ENCODE measurements around the gene CA10. TPM values are rescaled to one million over a fixed set of nuclear protein-coding genes. Genes with fewer than 3 reads are reported as not detected.

Gene CA10
- total and polyA plus RNA-seq, 2 of the 4 experiments (the other 2 are of a cell fraction) = not detected

GRCh38 chr17:52124561-52124960 lies 34.0 kb downstream of the CA10 start:
- ATAC-seq (ENCODE audit: low read depth) (no peak), DNase-seq (no peak)
- Histone ChIP-seq H2BK5ac (ENCODE audit: low read depth, low read length, poor library complexity, severe bottlenecking) (no peak overlapping the region), H4K8ac (ENCODE audit: low read depth in 2 of 2, low read length in 2 of 2) (no peak overlapping the region), H3K9me1 (ENCODE audit: insufficient read depth, low read length) (no peaks in the 10 kb centered on the region), H3K27ac (ENCODE audit: insufficient read depth, low read length) (no peak overlapping the region), H3K4me2 (ENCODE audit: low read depth, low read length) (no peak overlapping the region), H3K4ac (ENCODE audit: low read depth, low read length) (no peak overlapping the region), H3K56ac (ENCODE audit: extremely low read depth, insufficient read depth, low read length) (no peak overlapping the region), H2AK5ac (ENCODE audit: low read depth, low read length) (no peak overlapping the region), H3K4me1 (ENCODE audit: control insufficient read depth, insufficient read depth, low read length) (no peaks in the 10 kb centered on the region), H2BK120ac (ENCODE audit: low read depth, low read length) (no peak overlapping the region), H3K14ac (replicated peaks; ENCODE audit: low read depth, low read length) (no peak overlapping the region), H3K4me3 (ENCODE audit: insufficient read depth, low read depth, low read length) (no peak overlapping the region), H3K36me3 (ENCODE audit: control insufficient read depth, insufficient read depth, low read length) (no peaks in the 10 kb centered on the region), H3K9me3 (ENCODE audit: control insufficient read depth, insufficient read depth, low read length) (peaks cover 11% of the 10 kb centered on the region), H3K18ac (ENCODE audit: low read depth, low read length) (no peak overlapping the region), H3K9ac (ENCODE audit: low read depth, low read length) (no peak overlapping the region), H4K20me1 (ENCODE audit: insufficient read depth, low read length) (no peaks in the 10 kb centered on the region), H2AFZ (replicated peaks; ENCODE audit: low read length, poor library complexity) (no peak overlapping the region), H2BK15ac (ENCODE audit: low read depth, low read length) (no peak overlapping the region), H3K79me1 (ENCODE audit: low read depth in 1 of 2, low read length in 2 of 2) (no peaks in the 10 kb centered on the region), H2AK9ac (replicated peaks; ENCODE audit: low read depth, low read length, poor library complexity) (no peak overlapping the region), H3K27me3 (ENCODE audit: control insufficient read depth, insufficient read depth, low read length) (no peaks in the 10 kb centered on the region), H4K91ac (ENCODE audit: insufficient read depth, low read depth, low read length) (no peak overlapping the region), H4K5ac (ENCODE audit: low read depth, low read length) (no peak overlapping the region), H3K23ac (ENCODE audit: low read depth, low read length) (no peak overlapping the region), H2BK20ac (ENCODE audit: low read depth, low read length) (no peak overlapping the region)
- dilution Hi-C loops (cut with HindIII; ENCODE audit: low sequenced_read_pairs, unreplicated experiment) = no loop called here
- ChIA-PET CTCF (no interaction called here), POLR2A (ENCODE audit: unreplicated experiment) (no interaction called here)
- TF ChIP-seq CTCF (conservative IDR thresholded peaks at IDR 0.05; ENCODE audit: low read depth, low read length) (no peak), ELK1 (IDR thresholded peaks at IDR 0.05; ENCODE audit: borderline replicate concordance, low read depth, low read length) (no peak), SMC3 (IDR thresholded peaks at IDR 0.05; ENCODE audit: low read depth, low read length) (no peak), FOS (IDR thresholded peaks at IDR 0.05; ENCODE audit: low read depth, low read length) (no peak), POLR2A (IDR thresholded peaks at IDR 0.05; ENCODE audit: low read depth, low read length) (no peak)
- intact Hi-C loops (cut with micrococcal nuclease) = no loop called here
- in situ Hi-C loops (cut with MboI; ENCODE audit: low sequenced_read_pairs) = no loop called here
- BruUV-seq (replicated peaks) = no TSS peak
